ENCODE data around the gene SGSM2.

The SGSM2 gene

DNA sequence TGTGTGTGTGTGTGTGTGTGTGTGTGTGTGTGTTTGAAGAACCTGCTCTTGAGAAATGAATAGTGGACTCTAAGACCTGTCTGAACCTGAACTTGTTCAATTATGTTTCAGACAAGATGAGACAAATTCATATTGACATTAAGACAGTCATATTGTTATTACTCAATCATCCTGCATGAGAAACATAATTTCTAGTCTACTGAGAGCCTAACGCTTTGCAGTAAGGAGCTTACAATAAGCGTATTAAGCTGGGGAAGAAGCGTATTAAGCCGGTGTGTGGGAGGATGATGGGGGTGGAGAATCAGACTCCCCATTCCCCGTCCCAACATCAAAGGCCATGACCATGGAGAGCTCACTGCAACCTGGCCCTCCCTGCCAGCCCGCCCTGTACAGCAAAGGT, 86.0 kb downstream of the SGSM2 start:
- DNase-seq (ENCODE audit: low read depth in 2 of 2) = no peak

DNA sequence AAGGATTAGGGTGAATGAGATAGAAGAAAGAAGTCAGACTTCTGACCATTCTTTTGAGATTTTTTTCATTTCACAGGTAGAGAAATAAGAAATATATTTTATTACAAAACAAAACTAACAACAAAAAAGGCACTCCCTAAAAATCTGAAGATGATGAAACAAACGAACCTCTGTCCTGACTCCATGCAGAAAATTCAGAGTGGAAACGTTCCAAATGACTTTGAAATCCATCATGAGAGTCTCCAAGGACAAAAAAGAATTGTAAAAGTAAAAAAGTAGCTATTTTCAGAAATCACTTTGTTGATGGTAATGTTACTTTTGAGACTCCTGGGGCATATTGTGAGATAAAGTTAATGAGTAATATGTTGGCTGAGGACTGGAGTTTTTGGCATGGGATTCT, 89.9 kb downstream of the SGSM2 start:
- DNase-seq (ENCODE audit: low read depth in 2 of 2) = no peak

DNA sequence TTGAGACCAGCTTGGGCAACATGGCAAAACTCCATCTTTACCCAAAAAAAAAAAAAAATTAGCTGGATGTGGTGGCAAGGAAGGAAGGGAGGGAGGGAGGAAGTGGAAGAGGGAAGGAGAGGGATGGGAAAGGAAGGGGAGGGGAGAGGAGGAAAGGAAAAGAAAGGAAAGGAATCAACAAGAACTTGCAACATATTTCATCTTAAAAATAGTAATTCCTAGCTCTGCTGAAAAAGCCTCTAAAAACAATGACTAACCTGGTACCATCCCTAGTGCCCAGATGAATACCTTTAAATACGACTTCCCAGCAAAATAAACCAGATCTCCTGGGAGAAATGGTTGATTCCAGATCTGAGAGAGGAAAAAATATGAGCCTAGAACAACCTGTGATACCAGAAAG, 90.6 kb downstream of the SGSM2 start:
- no peak for DNase-seq (ENCODE audit: low read depth in 2 of 2)
